GM21381 (cell line): ENCODE results near the gene ZNF165.
"Not testable (repeated sequence)": the region's sequence is repeated elsewhere in the genome, so short reads cannot be mapped to it uniquely, and the experiment has no call there.

ENCODE experiments used
- ATAC-seq: cut with Tn5 transposase; IDR thresholded peaks from one replicate; pipeline ENCODE4 v1.9.1; 2021; ENCODE audit warnings: mild to moderate bottlenecking, moderate library complexity; ENCODE audit not compliant: unreplicated experiment

Gene ZNF165

GRCh38 chr6:28080381-28080630 is at the start of gene ZNF165:
Gene ZNF165, plus strand, starts transcription at chr6:28080568. Its CDS starts 4,913 bp downstream, at chr6:28085481.
- ATAC-seq: peak; percentile 9

DNA sequence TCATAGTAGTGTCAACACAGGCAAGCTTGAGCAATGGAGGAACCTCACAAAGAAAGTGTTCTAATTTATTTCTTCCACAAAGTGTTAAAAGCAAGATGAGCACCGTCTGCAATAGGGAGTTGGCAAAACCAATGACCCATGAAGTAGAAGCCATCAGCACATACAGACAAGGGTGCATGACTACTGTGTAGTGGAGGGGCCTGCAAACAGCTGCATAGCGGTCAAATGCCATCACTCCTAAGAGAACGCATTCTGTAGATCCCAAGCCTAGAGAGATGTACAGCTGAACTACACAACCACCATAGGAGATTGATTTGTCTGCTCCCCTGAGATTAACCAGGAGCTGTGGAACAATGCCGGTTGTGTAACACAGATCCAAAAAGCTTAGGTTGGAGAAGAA is 26.8 kb upstream of the ZNF165 start:
- no peak for ATAC-seq

DNA sequence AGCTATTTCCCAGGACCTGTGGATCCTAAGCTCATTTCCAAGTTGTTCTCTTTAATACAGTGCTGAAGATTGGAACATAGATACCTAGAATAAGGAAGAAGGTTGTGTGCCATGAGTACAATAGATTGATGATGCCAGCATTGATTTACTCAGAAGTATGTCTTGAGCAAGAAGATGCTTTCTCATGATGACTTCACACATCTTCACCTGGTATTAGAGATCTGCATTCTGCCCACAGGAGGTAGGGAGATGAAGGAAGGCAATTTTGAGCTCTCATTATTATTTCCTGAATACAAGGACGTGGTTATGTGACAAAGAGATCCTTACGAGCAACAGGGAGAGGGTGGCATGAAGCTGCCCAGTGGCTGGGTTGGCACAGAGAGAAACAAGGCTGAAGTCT is 20.0 kb upstream of the ZNF165 start:
- ATAC-seq: no peak

GRCh38 chr6:28064272-28064671 is 16.1 kb upstream of the ZNF165 start:
- ATAC-seq: no peak

GRCh38 chr6:28068067-28068466 is 12.3 kb upstream of the ZNF165 start:
- no peak for ATAC-seq

- not testable (repeated sequence) for ATAC-seq
These were observed 9.4 kb upstream of the ZNF165 start for GRCh38 chr6:28070968-28071367.

DNA sequence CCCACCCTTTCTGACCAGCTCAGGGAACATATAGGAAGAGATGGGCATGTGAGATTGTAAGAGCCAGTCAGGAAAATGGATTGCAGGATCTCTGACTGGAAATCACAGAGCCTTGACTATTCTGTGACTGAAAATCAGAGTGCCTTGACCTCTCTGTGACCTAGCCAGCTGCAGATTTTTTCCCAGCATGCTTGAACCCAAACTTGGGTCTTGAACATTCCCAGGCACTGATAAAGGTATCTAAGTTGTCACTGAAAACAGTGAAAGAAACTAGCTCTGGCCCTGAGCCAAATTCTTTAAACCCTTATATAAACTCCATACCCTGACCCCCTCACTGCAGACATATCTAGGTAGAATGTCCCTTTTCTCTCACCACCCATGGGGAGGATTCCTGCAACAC is 2.3 kb upstream of the ZNF165 start:
- no peak for ATAC-seq

DNA sequence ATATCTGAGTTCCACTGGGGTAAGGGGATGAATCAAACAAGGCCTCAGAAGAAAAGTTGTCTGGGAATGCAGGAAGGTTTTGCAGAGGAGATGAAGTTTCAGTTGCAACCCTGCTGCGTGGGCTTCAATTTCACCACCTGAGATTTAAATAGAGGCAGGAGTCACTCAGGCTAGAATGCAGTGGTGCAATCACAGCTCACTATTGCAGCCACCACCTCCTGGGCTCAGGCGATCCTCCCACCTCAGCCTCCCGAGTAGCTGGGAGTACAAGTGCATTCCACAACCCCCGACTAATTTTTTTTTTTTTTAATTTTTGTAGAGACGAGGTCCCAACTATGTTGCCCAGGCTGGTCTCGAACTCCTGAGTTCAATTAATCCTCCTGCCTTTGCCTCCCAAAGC is 1.5 kb upstream of the ZNF165 start:
- ATAC-seq: no peak

- ATAC-seq: peak; percentile 76
These were observed 490 bp downstream of the ZNF165 start for GRCh38 chr6:28080631-28081485.

DNA sequence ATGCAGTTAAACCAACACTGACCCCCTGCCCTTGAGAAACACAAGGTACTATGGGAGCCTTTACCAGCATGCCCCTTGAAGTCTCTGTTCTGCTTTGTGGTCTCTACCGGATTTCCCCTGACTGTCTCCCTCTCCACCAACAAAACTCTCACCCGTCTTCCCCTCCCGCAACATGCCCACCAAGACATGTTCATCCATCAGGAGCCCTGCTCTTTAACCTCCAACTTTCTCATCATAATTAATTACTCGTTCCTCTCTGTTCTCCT is 1.1 kb downstream of the ZNF165 start:
- ATAC-seq: peak; percentile 37

- no peak for ATAC-seq
These were observed 2.6 kb downstream of the ZNF165 start for GRCh38 chr6:28082939-28083338.

GRCh38 chr6:28089054-28089453 is 8.7 kb downstream of the ZNF165 start:
- no peak for ATAC-seq

DNA sequence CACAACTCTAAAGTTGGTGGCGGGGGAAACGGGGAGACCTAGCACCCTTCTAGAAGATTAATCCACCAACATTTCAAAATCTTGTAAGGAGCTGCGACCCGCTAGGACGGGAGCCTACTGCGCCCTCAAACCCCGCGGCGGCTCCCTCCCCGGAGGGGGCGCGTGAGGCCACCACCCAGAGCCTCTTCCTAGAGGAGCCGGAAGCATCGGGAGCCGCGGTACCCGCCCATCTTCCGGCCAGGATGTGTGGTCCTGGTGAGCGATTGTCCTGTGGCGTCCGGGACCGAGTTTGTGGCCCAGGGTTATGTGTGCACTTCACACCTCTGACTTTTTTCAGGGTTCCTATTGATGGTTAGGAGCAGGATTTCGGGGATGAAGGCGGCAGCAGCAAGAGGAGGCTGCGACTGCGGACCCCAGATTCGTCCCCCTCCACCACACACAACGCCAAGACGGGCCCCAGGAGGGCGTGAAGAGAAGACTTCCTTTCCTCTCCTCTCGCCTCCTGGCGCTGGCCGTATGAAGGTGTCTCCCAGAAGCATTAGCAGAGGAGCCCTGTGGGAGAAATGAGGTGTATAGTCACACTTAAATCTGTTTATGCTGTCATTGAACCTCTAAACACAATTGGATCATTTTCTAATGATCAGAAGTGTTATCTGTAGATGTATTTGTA is 10.7 kb downstream of the ZNF165 start:
- no peak for ATAC-seq

DNA sequence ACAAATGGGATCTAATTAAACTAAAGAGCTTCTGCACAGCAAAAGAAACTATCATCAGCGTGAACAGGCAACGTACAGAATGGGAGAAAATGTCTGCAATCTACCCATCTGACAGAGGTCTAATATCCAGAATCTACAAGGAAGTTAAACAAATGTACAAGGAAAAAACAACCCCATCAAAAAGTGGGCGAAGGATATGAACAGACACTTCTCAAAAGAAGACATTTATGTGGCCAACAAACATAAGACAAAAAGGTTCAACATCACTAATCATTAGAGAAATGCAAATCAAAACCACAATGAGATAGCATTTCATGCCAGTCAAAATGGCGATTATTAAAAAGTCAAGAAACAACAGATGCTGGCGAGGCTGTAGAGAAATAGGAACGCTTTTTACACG is 21.9 kb downstream of the ZNF165 start:
- not testable (repeated sequence) for ATAC-seq

DNA sequence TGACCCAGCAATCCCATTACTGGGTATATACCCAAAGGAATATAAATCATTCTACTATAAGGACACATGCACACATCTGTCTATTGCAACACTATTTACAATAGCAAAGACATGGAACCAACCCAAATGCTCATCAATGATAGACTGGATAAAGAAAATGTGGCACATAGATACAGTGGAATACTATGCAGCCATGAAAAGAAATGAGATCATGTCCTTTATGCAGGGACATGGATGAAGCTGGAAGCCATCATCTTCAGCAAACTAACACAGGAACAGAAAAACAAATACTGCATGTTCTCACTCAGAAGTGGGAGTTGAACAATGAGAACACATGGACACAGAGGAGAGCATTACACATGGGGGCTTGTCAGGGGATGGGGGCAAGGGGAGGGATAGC is 22.3 kb downstream of the ZNF165 start:
- not testable (repeated sequence) for ATAC-seq

- peak; percentile 98 for ATAC-seq
These were observed 24.2 kb downstream of the ZNF165 start for GRCh38 chr6:28104392-28105244.

DNA sequence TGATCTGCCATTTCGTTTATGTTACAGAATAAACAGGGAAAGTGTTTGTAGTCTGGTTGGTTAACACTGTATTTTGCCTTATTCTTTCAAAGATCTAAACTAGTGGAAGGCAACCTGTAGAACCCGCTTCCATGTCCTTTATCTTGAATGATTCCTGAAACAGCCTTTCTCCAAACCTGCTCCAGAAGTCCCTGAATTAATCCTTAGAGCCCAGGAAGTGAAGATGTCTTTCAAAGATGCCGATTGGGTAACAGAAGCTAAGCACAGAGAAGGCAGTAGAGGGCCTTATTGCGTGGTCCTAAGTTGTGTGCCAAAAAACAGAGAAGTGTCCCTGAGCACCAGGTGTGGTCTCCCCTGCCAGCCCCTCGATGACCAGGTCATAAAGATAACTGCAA is 24.9 kb downstream of the ZNF165 start:
- ATAC-seq: no peak

DNA sequence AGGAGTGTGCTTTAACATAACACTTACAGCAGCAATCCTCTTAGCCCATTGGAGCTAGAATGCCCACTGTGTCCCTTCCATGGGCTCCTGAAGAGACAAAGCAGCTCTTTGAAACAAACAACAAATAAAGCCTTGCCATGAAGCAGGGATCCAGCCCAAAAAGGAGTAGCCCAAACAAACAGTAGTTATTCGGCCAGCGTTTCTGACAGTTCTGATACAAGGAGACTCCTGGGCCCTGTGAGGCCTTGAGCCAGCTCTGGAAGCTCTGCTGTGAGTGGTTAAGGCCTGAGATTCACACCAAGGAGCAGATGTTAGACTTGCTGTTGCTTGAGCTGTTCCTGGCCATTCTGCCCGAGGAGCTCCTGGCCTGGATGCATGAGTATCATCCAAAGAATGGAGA is 27.1 kb downstream of the ZNF165 start:
- ATAC-seq: no peak

- ATAC-seq: no peak
These were observed 31.6 kb downstream of the ZNF165 start for GRCh38 chr6:28111964-28112363.

DNA sequence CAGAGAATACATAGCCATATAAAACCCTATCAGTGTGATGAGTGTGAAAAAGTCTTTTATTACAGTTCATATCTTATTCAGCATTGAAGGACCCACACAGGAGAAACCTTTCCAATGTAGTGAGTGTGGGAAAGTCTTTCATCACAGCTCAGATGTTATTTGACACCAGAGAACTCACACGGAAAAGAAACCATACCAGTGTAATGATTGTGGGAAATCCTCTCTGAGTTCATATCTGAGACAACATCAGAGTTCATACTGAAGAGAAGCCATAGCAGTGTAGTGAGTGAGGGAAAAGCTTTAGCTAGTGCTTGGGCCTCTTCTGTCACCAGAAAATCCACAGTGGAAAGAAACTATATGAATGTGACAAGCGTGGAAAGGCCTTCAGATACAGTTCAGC is 35.4 kb downstream of the ZNF165 start:
- no peak for ATAC-seq

GRCh38 chr6:28117386-28118050 is 37.1 kb downstream of the ZNF165 start:
- no peak for ATAC-seq
